Measurements from ENCODE around the gene PDILT.

DNA sequence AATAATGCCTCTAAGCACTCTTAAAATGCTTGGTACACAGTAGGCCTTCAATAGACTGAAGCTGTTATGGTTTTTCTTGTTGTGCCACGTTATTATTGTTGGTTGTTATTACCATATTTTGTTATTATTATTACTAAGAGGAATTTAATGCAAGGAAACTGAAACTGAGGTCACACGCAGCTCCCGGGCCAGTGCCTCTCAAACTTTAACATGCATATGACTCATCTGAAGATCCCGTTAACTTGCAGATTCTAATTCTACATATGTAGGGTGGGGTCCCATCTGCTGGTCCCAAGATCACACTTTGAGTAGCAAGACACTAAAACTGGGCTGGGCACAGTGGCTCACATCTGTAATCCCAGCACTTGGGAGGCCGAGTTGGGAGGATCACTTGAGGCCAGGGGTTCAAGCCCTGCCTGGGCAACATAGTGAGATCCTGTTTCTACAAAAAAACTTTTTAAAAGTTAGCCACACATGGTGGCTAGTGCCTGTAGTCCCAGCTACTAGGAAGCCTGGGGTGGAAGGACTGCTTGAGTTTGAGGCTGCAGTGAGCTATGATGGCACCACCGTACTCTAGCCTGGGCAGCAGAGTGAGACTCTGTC is 5.7 kb upstream of the PDILT start:
- TF ChIP-seq, protein P1, sequence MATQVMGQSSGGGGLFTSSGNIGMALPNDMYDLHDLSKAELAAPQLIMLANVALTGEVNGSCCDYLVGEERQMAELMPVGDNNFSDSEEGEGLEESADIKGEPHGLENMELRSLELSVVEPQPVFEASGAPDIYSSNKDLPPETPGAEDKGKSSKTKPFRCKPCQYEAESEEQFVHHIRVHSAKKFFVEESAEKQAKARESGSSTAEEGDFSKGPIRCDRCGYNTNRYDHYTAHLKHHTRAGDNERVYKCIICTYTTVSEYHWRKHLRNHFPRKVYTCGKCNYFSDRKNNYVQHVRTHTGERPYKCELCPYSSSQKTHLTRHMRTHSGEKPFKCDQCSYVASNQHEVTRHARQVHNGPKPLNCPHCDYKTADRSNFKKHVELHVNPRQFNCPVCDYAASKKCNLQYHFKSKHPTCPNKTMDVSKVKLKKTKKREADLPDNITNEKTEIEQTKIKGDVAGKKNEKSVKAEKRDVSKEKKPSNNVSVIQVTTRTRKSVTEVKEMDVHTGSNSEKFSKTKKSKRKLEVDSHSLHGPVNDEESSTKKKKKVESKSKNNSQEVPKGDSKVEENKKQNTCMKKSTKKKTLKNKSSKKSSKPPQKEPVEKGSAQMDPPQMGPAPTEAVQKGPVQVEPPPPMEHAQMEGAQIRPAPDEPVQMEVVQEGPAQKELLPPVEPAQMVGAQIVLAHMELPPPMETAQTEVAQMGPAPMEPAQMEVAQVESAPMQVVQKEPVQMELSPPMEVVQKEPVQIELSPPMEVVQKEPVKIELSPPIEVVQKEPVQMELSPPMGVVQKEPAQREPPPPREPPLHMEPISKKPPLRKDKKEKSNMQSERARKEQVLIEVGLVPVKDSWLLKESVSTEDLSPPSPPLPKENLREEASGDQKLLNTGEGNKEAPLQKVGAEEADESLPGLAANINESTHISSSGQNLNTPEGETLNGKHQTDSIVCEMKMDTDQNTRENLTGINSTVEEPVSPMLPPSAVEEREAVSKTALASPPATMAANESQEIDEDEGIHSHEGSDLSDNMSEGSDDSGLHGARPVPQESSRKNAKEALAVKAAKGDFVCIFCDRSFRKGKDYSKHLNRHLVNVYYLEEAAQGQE (IDR thresholded peaks at IDR 0.05; ENCODE audit: insufficient read depth in 1 of 2, low read depth in 2 of 2, low read length in 2 of 2), result no peak
- TF ChIP-seq POLR2AphosphoS5 (IDR thresholded peaks at IDR 0.05; ENCODE audit: low read depth, low read length) (no peak), TAF1 (IDR thresholded peaks at IDR 0.05; ENCODE audit: borderline replicate concordance, insufficient read depth, low read length) (no peak)

Measured in PFSK-1 (cell line).